Measurements from ENCODE around the gene DVL1. TPM values are rescaled to one million over a fixed set of nuclear protein-coding genes. Genes with fewer than 3 reads are reported as not detected.

The DVL1 gene
- total and polyA plus RNA-seq, 2 of the 13 experiments (the other 11 are each of a cell fraction or from before 2014, with no cell fraction given), result 30.8 to 60.4 TPM

DNA sequence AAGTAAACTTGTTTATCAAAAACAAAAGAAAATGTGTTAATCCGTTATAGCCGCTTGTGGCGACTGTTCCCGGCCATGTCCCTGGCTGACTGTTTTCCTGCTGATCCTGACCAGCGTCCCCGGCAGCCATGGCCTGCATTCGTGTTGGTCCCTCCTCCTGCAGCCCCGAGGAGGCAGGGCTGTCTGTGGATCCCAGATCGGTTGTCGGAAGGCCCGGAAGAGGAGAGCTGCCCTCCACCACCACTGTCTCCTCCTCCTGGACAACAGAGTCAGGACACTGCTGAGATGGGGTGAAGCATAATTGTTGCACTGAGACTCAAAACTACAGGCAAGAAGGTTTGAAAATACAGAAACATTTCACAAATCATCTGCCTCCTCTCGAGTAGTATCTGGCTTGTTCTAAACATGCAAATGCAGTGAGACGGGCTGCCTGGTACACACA is 12.8 kb upstream of the DVL1 start (continued):
- TF ChIP-seq, protein P1, sequence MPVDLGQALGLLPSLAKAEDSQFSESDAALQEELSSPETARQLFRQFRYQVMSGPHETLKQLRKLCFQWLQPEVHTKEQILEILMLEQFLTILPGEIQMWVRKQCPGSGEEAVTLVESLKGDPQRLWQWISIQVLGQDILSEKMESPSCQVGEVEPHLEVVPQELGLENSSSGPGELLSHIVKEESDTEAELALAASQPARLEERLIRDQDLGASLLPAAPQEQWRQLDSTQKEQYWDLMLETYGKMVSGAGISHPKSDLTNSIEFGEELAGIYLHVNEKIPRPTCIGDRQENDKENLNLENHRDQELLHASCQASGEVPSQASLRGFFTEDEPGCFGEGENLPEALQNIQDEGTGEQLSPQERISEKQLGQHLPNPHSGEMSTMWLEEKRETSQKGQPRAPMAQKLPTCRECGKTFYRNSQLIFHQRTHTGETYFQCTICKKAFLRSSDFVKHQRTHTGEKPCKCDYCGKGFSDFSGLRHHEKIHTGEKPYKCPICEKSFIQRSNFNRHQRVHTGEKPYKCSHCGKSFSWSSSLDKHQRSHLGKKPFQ (CRISPR knock-in tag; IDR thresholded peaks at IDR 0.05; ENCODE audit: insufficient replicate concordance), result no peak
- TF ChIP-seq IRF9 (CRISPR knock-in tag; IDR thresholded peaks at IDR 0.05; ENCODE audit: borderline replicate concordance) (0 out of 2 replicates have a peak, but pooled peaks have one; percentile 37), ZNF180 (CRISPR knock-in tag; IDR thresholded peaks at IDR 0.05; ENCODE audit: borderline replicate concordance, low read depth) (no peak), KLF11 (CRISPR knock-in tag; IDR thresholded peaks at IDR 0.05) (no peak), TGIF2 (CRISPR knock-in tag; IDR thresholded peaks at IDR 0.05) (no peak), SRSF1 (optimal IDR thresholded peaks at IDR 0.05; ENCODE audit: low read depth, low read length) (no peak), SKI (IDR thresholded peaks at IDR 0.05; ENCODE audit: partially characterized antibody) (peak; percentile 47), ZNF746 (CRISPR knock-in tag; IDR thresholded peaks at IDR 0.05) (no peak), PLRG1 (conservative IDR thresholded peaks at IDR 0.05) (no peak), MAFG (CRISPR knock-in tag; IDR thresholded peaks at IDR 0.05) (no peak), NBN (conservative IDR thresholded peaks at IDR 0.05) (no peak), MNT (IDR thresholded peaks at IDR 0.05) (no peak), ZNF124 (CRISPR knock-in tag; IDR thresholded peaks at IDR 0.05) (no peak), GTF3A (CRISPR knock-in tag; conservative IDR thresholded peaks at IDR 0.05) (no peak), DMAP1 (CRISPR knock-in tag; IDR thresholded peaks at IDR 0.05) (peak; percentile 37; the same call in 1 of the 2 replicates), ATM (IDR thresholded peaks at IDR 0.05; ENCODE audit: borderline replicate concordance) (no peak), MBD4 (IDR thresholded peaks at IDR 0.05; ENCODE audit: borderline replicate concordance, low read length) (no peak), NFE2 (CRISPR knock-in tag; IDR thresholded peaks at IDR 0.05) (no peak), GATAD2A (CRISPR knock-in tag; IDR thresholded peaks at IDR 0.05) (no peak; the same call in 1 of the 2 replicates), ZSCAN29 (CRISPR knock-in tag; conservative IDR thresholded peaks at IDR 0.05) (0 out of 2 replicates have a peak, but pooled peaks have one; percentile 23), ZNF34 (CRISPR knock-in tag; IDR thresholded peaks at IDR 0.05; ENCODE audit: borderline replicate concordance) (no peak), ZNF761 (CRISPR knock-in tag; conservative IDR thresholded peaks at IDR 0.05) (no peak), SSRP1 (CRISPR knock-in tag; IDR thresholded peaks at IDR 0.05) (no peak), POLR2G (IDR thresholded peaks at IDR 0.05; ENCODE audit: low read depth, low read length) (peak; percentile 63; the same call in 1 of the 2 replicates)
- TF ChIP-seq, protein P2, sequence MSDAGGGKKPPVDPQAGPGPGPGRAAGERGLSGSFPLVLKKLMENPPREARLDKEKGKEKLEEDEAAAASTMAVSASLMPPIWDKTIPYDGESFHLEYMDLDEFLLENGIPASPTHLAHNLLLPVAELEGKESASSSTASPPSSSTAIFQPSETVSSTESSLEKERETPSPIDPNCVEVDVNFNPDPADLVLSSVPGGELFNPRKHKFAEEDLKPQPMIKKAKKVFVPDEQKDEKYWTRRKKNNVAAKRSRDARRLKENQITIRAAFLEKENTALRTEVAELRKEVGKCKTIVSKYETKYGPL (CRISPR knock-in tag; IDR thresholded peaks at IDR 0.05), result no peak
- TF ChIP-seq, protein P3, sequence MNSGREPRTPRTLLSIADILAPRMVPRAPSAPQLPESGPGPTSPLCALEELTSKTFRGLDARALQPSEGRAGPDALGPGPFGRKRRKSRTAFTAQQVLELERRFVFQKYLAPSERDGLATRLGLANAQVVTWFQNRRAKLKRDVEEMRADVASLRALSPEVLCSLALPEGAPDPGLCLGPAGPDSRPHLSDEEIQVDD (CRISPR knock-in tag; IDR thresholded peaks at IDR 0.05; ENCODE audit: borderline replicate concordance), result no peak

Data from HepG2 (cell line).